Stimulated activated CD8-positive, alpha-beta memory T cell treated with anti-CD3 and anti-CD28 coated beads, Interleukin-7, amount 100 ng/mL, for 1 hour (primary cell): ENCODE measurements around the gene DTNB.
"Not testable (repeated sequence)": the region's sequence is repeated elsewhere in the genome, so short reads cannot be mapped to it uniquely, and the experiment has no call there.

Source experiments
- DNase-seq, 2 donors: peaks; one replicate each; pipeline ENCODE4 v3.0.0-alpha.2; 2020; ENCODE audit warnings: low read depth in 2 of 2

Gene DTNB

GRCh38 chr2:25590921-25591505, 82.4 kb downstream of the DTNB start:
- no peak for DNase-seq

- DNase-seq = no peak
Observed at GRCh38 chr2:25589676-25590205, 83.6 kb downstream of the DTNB start.

- DNase-seq = no peak
Observed at GRCh38 chr2:25588576-25588975, 84.8 kb downstream of the DTNB start.

GRCh38 chr2:25587361-25587760, 86.0 kb downstream of the DTNB start:
- DNase-seq = no peak

GRCh38 chr2:25586726-25587144, 86.6 kb downstream of the DTNB start:
- no peak for DNase-seq

DNA sequence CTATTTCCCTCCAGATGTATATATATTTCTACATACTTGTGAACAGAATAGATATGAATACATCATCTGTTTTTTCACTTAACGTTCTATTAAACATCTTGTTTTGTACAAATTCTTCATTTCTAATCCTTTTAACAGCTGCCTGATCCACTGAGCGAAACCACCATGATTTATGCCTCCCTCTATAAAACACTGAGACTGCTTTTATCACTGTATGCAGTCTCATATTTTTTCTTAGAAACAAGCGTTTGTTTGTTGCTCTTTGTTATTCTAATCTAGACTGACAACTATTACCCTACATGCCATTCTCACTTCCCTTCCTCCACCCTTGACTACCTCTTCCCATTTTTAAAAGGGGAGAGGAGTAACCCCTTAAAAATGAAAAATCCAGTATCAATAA, 88.2 kb downstream of the DTNB start:
- no peak for DNase-seq

DNA sequence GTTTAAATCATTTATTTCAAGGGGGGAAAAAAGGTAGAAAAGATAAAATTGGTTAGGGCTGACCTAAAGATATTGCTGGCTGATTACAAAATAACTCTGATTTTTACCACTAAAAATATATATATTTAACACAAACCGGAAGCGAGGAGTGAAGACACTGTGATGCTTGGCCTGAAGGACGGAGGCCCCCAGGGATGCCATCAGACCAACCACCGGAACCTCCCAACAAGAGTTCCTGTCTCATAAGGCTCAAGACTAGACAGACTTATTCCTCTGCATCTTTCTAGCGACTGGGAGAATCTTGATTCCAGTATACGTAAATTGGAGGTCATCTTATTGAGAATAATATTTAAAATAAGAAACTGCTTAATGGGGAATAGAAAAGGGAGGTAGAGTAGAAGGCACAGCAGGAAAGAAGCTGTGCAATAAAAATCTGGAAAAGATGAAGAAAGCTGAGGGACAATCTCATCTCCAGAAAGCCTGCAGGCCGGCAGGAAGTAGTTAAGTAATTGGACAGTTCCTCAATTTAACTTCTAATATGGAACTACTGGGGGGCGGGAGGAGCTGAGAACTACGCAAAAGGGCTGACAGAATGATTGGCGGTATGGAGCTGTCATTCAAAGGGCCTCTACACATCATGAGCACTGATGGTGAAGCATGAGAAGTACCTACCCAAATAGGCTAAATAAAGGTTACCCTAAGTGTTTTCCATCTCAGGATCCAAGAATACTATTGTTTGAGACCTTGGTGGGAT, 91.1 kb downstream of the DTNB start:
- no peak for DNase-seq

DNA sequence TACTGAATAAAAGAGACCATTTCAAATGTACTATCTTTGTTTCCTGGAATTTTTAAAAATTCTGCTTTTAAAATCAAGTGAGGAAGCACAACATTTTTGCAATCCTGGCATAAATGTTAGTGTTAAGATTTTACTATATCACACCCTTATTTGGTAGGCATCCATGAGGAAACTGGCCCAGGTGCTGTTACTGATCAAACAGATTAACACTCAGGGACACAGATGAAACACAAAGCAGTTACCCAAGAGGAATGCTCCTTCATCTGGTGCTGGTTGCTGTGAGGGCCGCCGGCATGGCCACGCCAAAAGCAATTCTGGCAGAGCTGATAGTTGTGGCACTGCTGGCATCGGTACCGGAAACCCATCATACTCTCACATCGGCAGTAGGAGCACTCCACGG, 96.8 kb downstream of the DTNB start:
- DNase-seq = no peak

GRCh38 chr2:25572638-25573037, 100.7 kb downstream of the DTNB start:
- DNase-seq = no peak

GRCh38 chr2:25570161-25570845, 103.1 kb downstream of the DTNB start:
- no peak for DNase-seq

GRCh38 chr2:25567406-25567805, 106.0 kb downstream of the DTNB start:
- DNase-seq = no peak

- DNase-seq = no peak
Observed at GRCh38 chr2:25566694-25567093, 106.7 kb downstream of the DTNB start.

- DNase-seq = no peak
Observed at GRCh38 chr2:25566094-25566493, 107.3 kb downstream of the DTNB start.

GRCh38 chr2:25561136-25561850, 112.1 kb downstream of the DTNB start:
- no peak for DNase-seq

GRCh38 chr2:25559148-25559547, 114.2 kb downstream of the DTNB start:
- no peak for DNase-seq

DNA sequence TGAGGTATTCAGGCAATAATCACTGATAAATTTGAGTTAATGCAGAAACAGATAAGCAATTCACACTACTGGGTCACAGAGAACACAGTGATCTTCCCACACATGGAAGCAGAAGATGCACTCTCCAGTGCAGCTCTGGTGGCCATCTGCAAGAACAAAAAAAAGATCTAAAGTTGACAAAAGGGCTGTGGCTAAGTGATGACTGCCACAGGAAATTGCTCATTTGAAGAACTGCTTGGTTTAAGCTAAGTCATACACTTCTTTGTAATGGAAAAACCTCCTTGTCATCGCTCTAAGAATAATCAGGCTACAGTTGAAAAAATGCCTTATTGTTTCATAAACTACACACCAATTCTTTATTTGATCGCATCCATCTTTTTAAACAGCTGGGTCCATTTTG, 115.1 kb downstream of the DTNB start:
- DNase-seq = no peak

DNA sequence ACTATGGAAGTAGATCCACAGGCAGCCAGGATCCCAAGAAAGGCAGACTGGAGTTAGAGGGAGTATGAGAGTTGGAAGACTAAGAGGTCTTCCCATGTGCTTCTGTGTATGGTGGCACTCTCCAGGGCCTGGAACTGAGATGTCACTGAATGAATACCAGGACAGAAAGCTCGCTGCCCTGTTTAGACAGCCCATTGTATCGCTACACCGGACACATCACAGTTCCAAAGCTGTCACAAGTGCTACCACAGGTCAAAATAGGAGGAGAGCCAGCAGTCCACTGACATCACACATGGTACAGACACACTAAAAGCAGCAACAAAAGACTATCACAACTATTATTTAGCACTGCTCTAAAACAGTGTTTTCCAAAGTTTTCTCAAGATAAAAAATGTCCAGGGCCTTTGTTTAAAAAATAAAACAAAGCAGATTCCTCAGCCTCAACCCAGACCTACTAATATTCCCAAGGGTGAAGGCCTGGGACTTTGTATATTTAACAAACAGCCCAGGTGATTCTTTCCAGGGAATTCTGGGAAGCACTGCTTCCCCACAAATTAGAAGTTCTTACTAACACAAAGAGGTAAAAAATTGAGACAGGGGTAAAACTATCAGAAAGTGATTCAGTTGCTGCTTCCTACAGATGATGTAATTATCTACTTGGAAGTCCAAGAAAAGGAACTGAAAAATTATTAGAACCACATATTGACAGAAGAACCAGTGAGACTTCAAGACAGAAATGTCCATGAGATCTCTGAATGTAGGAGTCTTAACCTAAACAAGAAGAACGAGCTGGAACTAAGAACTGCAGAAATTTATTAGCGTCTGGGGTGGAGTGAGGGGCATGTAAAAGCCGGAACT, 116.0 kb downstream of the DTNB start:
- DNase-seq = no peak

GRCh38 chr2:25552318-25552717, 121.1 kb downstream of the DTNB start:
- DNase-seq = no peak

- DNase-seq = no peak
Observed at GRCh38 chr2:25551316-25551715, 122.1 kb downstream of the DTNB start.

DNA sequence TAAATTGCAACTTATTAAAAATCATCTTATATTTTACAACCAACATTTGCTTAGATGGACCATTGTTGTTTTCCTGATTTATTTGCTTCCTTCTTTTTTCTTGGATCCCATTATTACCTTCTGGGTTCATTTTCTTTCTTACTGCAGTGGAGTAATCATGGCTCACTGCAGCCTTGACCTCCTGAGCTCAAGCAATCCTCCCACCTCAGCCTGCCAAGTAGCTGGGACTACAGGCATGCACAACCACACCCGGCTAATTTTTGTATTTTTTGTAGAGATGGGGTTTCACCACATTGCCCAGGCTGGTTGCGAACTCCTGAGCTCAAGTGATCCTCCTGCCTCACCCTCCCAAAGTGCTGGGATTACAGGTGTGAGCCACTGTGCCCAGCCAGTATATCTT, 123.8 kb downstream of the DTNB start:
- not testable (repeated sequence) for DNase-seq

DNA sequence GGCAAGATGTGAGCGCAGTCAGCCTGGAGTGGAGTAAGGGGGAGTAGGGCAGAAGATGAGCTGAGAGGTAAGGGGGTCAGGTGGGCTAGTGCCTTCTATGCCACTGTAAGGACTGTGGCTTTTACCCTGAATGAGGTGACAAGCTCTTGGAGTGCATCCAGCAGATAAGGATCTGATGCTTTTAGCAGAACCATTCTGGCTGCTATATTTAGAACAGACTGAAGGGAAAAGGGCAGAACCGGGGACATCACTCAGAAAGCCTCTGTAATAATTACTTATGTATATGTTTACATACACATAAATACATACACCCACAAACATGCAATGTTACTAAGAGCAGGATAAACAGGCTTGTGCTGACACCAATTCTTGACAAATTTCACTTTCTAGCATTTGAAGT, 124.8 kb downstream of the DTNB start:
- DNase-seq = no peak
